Measurements from ENCODE around the gene LRRC15.

- TF ChIP-seq CTCF (IDR thresholded peaks at IDR 0.05; ENCODE audit: low read depth, low read length, poor library complexity, severe bottlenecking): no peak
- no peak for TF ChIP-seq EZH2phosphoT487 (IDR thresholded peaks at IDR 0.05; ENCODE audit: borderline replicate concordance, low read length)
Observed at GRCh38 chr3:194377708-194378107, 8.2 kb upstream of the LRRC15 start.

Data from DOHH2 (cell line).